SK-N-SH treated with all-trans-retinoic acid at 6 μM for 48 hours (cell line): ENCODE results near the gene ENTR1.

ENCODE experiments used
- ATAC-seq: fragments of 200-7000 bp; cut with Tn5 transposase; 3 replicates; pipeline ENCODE4 v1.9.1; 2020; ENCODE audit warnings: mild to moderate bottlenecking, moderate library complexity
- ARNTL ChIP-seq: fragments of 450-650 bp; formaldehyde crosslinking; IDR thresholded peaks from 2 replicates; pipeline ENCODE4 v1.5.0; 2020; ENCODE audit warnings: low read depth, mild to moderate bottlenecking, moderate library complexity, borderline replicate concordance
- BACH2 ChIP-seq: fragments of 250-450 bp; sonication (Bioruptor Pico); IDR thresholded peaks from 2 replicates; pipeline ENCODE4 v1.9.0; 2021; ENCODE audit warnings: mild to moderate bottlenecking, borderline replicate concordance
- CREB5 ChIP-seq: fragments of 250-450 bp; sonication (Bioruptor Pico); IDR thresholded peaks from 2 replicates; pipeline ENCODE4 v1.5.1; 2020; ENCODE audit warnings: low read depth, mild to moderate bottlenecking, moderate library complexity
- CSDC2 ChIP-seq: fragments of 250-450 bp; sonication (Bioruptor Pico); IDR thresholded peaks from 2 replicates; pipeline ENCODE4 v1.5.0; 2020; ENCODE audit warnings: mild to moderate bottlenecking, moderate library complexity
- CSRNP3 ChIP-seq: fragments of 250-450 bp; sonication (Bioruptor Pico); IDR thresholded peaks from 2 replicates; pipeline ENCODE4 v1.5.1; 2021; ENCODE audit warnings: mild to moderate bottlenecking, moderate library complexity
- ESRRG ChIP-seq: fragments of 250-450 bp; sonication (Bioruptor Pico); IDR thresholded peaks from 2 replicates; pipeline ENCODE4 v1.6.1; 2021; ENCODE audit warnings: mild to moderate bottlenecking
- GLIS3 ChIP-seq: fragments of 250-450 bp; sonication (Bioruptor Pico); IDR thresholded peaks from 2 replicates; pipeline ENCODE4 v1.5.0; 2020; ENCODE audit warnings: mild to moderate bottlenecking, moderate library complexity
- ISL1 ChIP-seq: fragments of 250-450 bp; sonication (Bioruptor Pico); IDR thresholded peaks from 2 replicates; pipeline ENCODE4 v2.1.2; 2022; ENCODE audit warnings: mild to moderate bottlenecking, moderate library complexity
- OSR1 ChIP-seq: fragments of 250-450 bp; sonication (Bioruptor Pico); IDR thresholded peaks from 2 replicates; pipeline ENCODE4 v1.8.0; 2022; ENCODE audit warnings: moderate library complexity, mild to moderate bottlenecking, inconsistent platforms
- PATZ1 ChIP-seq: fragments of 250-450 bp; sonication (Bioruptor Pico); IDR thresholded peaks from 2 replicates; pipeline ENCODE4 v1.8.0; 2020; ENCODE audit warnings: mild to moderate bottlenecking, moderate library complexity, borderline replicate concordance
- POU6F1 ChIP-seq: fragments of 250-450 bp; sonication (Bioruptor Pico); IDR thresholded peaks from 2 replicates; pipeline ENCODE4 v1.8.0; 2021; ENCODE audit warnings: low read depth, mild to moderate bottlenecking, moderate library complexity, borderline replicate concordance
- PPARA ChIP-seq: fragments of 250-450 bp; sonication (Bioruptor Pico); IDR thresholded peaks from 2 replicates; pipeline ENCODE4 v1.5.0; 2020; ENCODE audit warnings: mild to moderate bottlenecking, borderline replicate concordance
- RARB ChIP-seq: fragments of 250-450 bp; sonication (Bioruptor Pico); IDR thresholded peaks from 2 replicates; pipeline ENCODE4 v1.8.0; 2021; ENCODE audit warnings: mild to moderate bottlenecking, moderate library complexity
- SNAI2 ChIP-seq: fragments of 250-450 bp; sonication (Bioruptor Pico); IDR thresholded peaks from 2 replicates; pipeline ENCODE4 v1.5.0; 2020; ENCODE audit warnings: mild to moderate bottlenecking, moderate library complexity
- TCF4 ChIP-seq: fragments of 250-450 bp; sonication (Bioruptor Pico); IDR thresholded peaks from 2 replicates; pipeline ENCODE4 v1.8.0; 2021; ENCODE audit warnings: mild to moderate bottlenecking, moderate library complexity, borderline replicate concordance
- TOX ChIP-seq: fragments of 250-450 bp; sonication (Bioruptor Pico); IDR thresholded peaks from 2 replicates; pipeline ENCODE4 v1.8.0; 2021; ENCODE audit warnings: mild to moderate bottlenecking, moderate library complexity, borderline replicate concordance
- ZC3H10 ChIP-seq: fragments of 250-450 bp; sonication (Bioruptor Pico); IDR thresholded peaks from 2 replicates; pipeline ENCODE4 v1.5.1; 2021; ENCODE audit warnings: mild to moderate bottlenecking, moderate library complexity
- ZFP3 ChIP-seq: fragments of 250-450 bp; sonication (Bioruptor Pico); IDR thresholded peaks from 2 replicates; pipeline ENCODE4 v1.5.0; 2020; ENCODE audit warnings: mild to moderate bottlenecking, moderate library complexity
- ZFP30 ChIP-seq: fragments of 450-650 bp; formaldehyde crosslinking; IDR thresholded peaks from 2 replicates; pipeline ENCODE4 v1.5.0; 2022; ENCODE audit warnings: mild to moderate bottlenecking, moderate library complexity
- ZNF565 ChIP-seq: fragments of 450-650 bp; formaldehyde crosslinking; conservative IDR thresholded peaks from 2 replicates; pipeline ENCODE4 v1.5.0; 2020; ENCODE audit warnings: low read depth, mild to moderate bottlenecking, moderate library complexity
- ZNF70 ChIP-seq: fragments of 450-650 bp; formaldehyde crosslinking; IDR thresholded peaks from 2 replicates; pipeline ENCODE4 v1.5.0; 2020; ENCODE audit warnings: mild to moderate bottlenecking, moderate library complexity
- ZNF8 ChIP-seq: fragments of 450-650 bp; formaldehyde crosslinking; IDR thresholded peaks from 2 replicates; pipeline ENCODE4 v1.5.0; 2020; ENCODE audit warnings: mild to moderate bottlenecking, moderate library complexity

Gene ENTR1

GRCh38 chr9:136447173-136447778 lies 36.9 kb upstream of the ENTR1 start:
- no peak for ATAC-seq
- TF ChIP-seq ZC3H10 (CRISPR knock-in tag): no peak
- no peak for TF ChIP-seq ISL1 (CRISPR knock-in tag)
- TF ChIP-seq ARNTL (CRISPR knock-in tag): no peak
- no peak for TF ChIP-seq ESRRG
- no peak for TF ChIP-seq ZNF565
- no peak for TF ChIP-seq TOX (CRISPR knock-in tag)
- no peak for TF ChIP-seq ZNF70 (CRISPR knock-in tag)
- TF ChIP-seq OSR1: no peak
- no peak for TF ChIP-seq SNAI2
- no peak for TF ChIP-seq RARB (CRISPR knock-in tag)
- no peak for TF ChIP-seq BACH2 (CRISPR knock-in tag)
- TF ChIP-seq CREB5 (CRISPR knock-in tag): no peak
- TF ChIP-seq ZFP3 (CRISPR knock-in tag): no peak
- TF ChIP-seq CSDC2 (CRISPR knock-in tag): no peak
- no peak for TF ChIP-seq PATZ1 (CRISPR knock-in tag)
- no peak for TF ChIP-seq CSRNP3 (CRISPR knock-in tag)

- TF ChIP-seq PPARA (CRISPR knock-in tag): no peak
- no peak for ATAC-seq
Observed at GRCh38 chr9:136445799-136446198, 35.4 kb upstream of the ENTR1 start.

- no peak for ATAC-seq
- no peak for TF ChIP-seq OSR1
- no peak for TF ChIP-seq TOX (CRISPR knock-in tag)
- no peak for TF ChIP-seq SNAI2
- no peak for TF ChIP-seq GLIS3
- no peak for TF ChIP-seq BACH2 (CRISPR knock-in tag)
- no peak for TF ChIP-seq ARNTL (CRISPR knock-in tag)
- no peak for TF ChIP-seq CSRNP3 (CRISPR knock-in tag)
- no peak for TF ChIP-seq ISL1 (CRISPR knock-in tag)
- TF ChIP-seq PATZ1 (CRISPR knock-in tag): no peak
- TF ChIP-seq ESRRG: no peak
- TF ChIP-seq ZFP3 (CRISPR knock-in tag): no peak
- TF ChIP-seq ZNF70 (CRISPR knock-in tag): no peak
- no peak for TF ChIP-seq CREB5 (CRISPR knock-in tag)
- TF ChIP-seq TCF4 (CRISPR knock-in tag): no peak
- TF ChIP-seq RARB (CRISPR knock-in tag): no peak
- no peak for TF ChIP-seq CSDC2 (CRISPR knock-in tag)
- TF ChIP-seq PPARA (CRISPR knock-in tag): no peak
- TF ChIP-seq ZNF8: no peak
- no peak for TF ChIP-seq ZFP30 (CRISPR knock-in tag)
- no peak for TF ChIP-seq POU6F1 (CRISPR knock-in tag)
- TF ChIP-seq, all 23 proteins: peak for 0
Observed at GRCh38 chr9:136444102-136444501, 33.7 kb upstream of the ENTR1 start.
